Measurements from ENCODE around the gene STX8. TPM values are rescaled to one million over a fixed set of nuclear protein-coding genes. Genes with fewer than 3 reads are reported as not detected.

STX8 gene
- total and polyA plus RNA-seq, 9 of the 15 experiments (the other 6 are each of a cell fraction or from before 2014, with no cell fraction given) = 14.6 to 42.5 (median 22.1) TPM

DNA sequence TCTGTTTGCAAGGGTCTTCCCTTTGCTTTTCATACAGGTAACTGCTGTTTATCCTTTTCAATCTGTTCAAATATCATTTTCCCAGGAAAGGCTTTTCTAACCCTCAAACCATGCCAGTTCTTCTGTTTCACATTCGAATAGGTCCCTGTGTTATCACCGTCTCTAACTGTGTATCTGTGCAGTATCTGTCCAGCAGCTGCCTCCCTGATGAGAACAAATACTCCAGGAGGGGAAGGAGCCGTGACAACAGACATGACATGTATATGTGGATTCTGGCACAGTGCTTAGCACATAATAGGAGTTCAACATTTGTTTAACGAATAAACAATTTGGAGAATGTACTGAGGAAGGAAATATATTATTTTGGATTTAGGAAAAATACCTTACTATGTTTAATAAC, 95.7 kb downstream of the STX8 start (continued):
- TF ChIP-seq PTBP1 (IDR thresholded peaks at IDR 0.05; ENCODE audit: low read depth, low read length) = no peak
- no peak for TF ChIP-seq SNRNP70 (optimal IDR thresholded peaks at IDR 0.05; ENCODE audit: low read depth, low read length)
- no peak for TF ChIP-seq PML (IDR thresholded peaks at IDR 0.05; ENCODE audit: low read length)
- no peak for TF ChIP-seq FOS (IDR thresholded peaks at IDR 0.05; ENCODE audit: extremely low read depth, insufficient read length)
- no peak for TF ChIP-seq DPF2 (IDR thresholded peaks at IDR 0.05)
- no peak for TF ChIP-seq MYC (IDR thresholded peaks at IDR 0.05; ENCODE audit: low read depth, low read length)
- no peak for TF ChIP-seq MYC (CRISPR knock-in tag; IDR thresholded peaks at IDR 0.05; ENCODE audit: borderline replicate concordance, low read depth)
- no peak for TF ChIP-seq ZNF431 (CRISPR knock-in tag; IDR thresholded peaks at IDR 0.05)

DNA sequence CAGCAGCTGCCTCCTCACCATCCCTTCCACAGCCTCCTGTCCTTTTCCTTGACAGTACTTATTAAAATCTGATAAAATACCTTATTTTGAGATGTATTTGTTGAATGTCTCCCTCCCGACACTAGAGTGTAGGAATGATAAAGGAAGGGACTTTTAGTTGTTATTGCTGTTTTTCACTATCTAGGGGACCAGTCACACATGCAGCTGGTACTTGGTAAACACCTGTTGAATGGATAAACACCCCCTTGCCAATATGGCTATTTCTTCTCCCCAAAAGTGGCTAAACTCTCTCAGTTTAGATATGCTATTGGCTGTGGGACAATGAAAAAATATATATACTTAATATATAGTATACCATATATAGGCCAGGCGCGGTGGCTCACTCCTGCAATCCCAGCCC, 96.7 kb downstream of the STX8 start:
- no TSS peak for BruUV-seq (replicated peaks)
- DNase-seq (ENCODE audit: extremely low read depth in 1 of 4, low spot score in 3 of 4) (no peak), FAIRE-seq (no peak), ATAC-seq (no peak)
- H3K4me1 ChIP-seq (replicated peaks in 1 of 2; ENCODE audit: control insufficient read depth in 2 of 2, insufficient read depth in 2 of 2, low read length in 2 of 2) = no peaks in the 10 kb centered on the region
- H3K4me3 ChIP-seq = no peak overlapping the region
- WGBS (ENCODE audit: insufficient coverage, low coverage, missing lambda C conversion rate) = 16% methylated on average over 3 of the region's 3 CpGs
- H3K27ac ChIP-seq (ENCODE audit: extremely low read depth, low read depth, low read length) = no peak overlapping the region
- ChIA-PET POLR2A (no interaction called here), CTCF (ENCODE audit: low intra/inter-chr PET ratio) (no interaction called here)
- H3K79me2 ChIP-seq (ENCODE audit: control insufficient read depth, insufficient read depth, low read length) = no peaks in the 10 kb centered on the region
- intact Hi-C loops (cut with micrococcal nuclease) (no loop called here), in situ Hi-C loops (cut with MboI) (no loop called here)
- no peak overlapping the region for H3K4me2 ChIP-seq (ENCODE audit: insufficient read depth, low read length)
- no peak overlapping the region for H2AFZ ChIP-seq (ENCODE audit: low read depth, low read length)
- H3K9ac ChIP-seq (ENCODE audit: insufficient read depth in 1 of 2, low read depth in 2 of 2, low read length in 2 of 2) = no peak overlapping the region
- no peaks in the 10 kb centered on the region for H3K9me1 ChIP-seq (ENCODE audit: control insufficient read depth, insufficient read depth, low read length)
- no peaks in the 10 kb centered on the region for H4K20me1 ChIP-seq (replicated peaks; ENCODE audit: control insufficient read depth, insufficient read depth, low read length)
- no peaks in the 10 kb centered on the region for H3K27me3 ChIP-seq (ENCODE audit: control insufficient read depth in 2 of 2, insufficient read depth in 2 of 2, low read length in 2 of 2)
- H3K9me3 ChIP-seq (replicated peaks; ENCODE audit: control insufficient read depth, insufficient read depth, low read depth, low read length) = no peaks in the 10 kb centered on the region
- no peak for TF ChIP-seq KLF16 (IDR thresholded peaks at IDR 0.05)
- TF ChIP-seq STAT5B (CRISPR knock-in tag; IDR thresholded peaks at IDR 0.05) = no peak
- TF ChIP-seq TCFL5 (CRISPR knock-in tag; conservative IDR thresholded peaks at IDR 0.05) = no peak
- TF ChIP-seq, protein P1, sequence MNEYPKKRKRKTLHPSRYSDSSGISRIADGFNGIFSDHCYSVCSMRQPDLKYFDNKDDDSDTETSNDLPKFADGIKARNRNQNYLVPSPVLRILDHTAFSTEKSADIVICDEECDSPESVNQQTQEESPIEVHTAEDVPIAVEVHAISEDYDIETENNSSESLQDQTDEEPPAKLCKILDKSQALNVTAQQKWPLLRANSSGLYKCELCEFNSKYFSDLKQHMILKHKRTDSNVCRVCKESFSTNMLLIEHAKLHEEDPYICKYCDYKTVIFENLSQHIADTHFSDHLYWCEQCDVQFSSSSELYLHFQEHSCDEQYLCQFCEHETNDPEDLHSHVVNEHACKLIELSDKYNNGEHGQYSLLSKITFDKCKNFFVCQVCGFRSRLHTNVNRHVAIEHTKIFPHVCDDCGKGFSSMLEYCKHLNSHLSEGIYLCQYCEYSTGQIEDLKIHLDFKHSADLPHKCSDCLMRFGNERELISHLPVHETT (CRISPR knock-in tag; conservative IDR thresholded peaks at IDR 0.05 in 1 of 2, IDR thresholded peaks at IDR 0.05 in 1 of 2) = no peak
- no peak for TF ChIP-seq ZNF589 (CRISPR knock-in tag; IDR thresholded peaks at IDR 0.05; ENCODE audit: low read depth)
- TF ChIP-seq, protein P2, sequence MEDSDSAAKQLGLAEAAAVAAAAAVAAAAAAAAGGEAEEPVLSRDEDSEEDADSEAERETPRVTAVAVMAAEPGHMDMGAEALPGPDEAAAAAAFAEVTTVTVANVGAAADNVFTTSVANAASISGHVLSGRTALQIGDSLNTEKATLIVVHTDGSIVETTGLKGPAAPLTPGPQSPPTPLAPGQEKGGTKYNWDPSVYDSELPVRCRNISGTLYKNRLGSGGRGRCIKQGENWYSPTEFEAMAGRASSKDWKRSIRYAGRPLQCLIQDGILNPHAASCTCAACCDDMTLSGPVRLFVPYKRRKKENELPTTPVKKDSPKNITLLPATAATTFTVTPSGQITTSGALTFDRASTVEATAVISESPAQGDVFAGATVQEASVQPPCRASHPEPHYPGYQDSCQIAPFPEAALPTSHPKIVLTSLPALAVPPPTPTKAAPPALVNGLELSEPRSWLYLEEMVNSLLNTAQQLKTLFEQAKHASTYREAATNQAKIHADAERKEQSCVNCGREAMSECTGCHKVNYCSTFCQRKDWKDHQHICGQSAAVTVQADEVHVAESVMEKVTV (CRISPR knock-in tag; IDR thresholded peaks at IDR 0.05) = no peak
- no peak for TF ChIP-seq NELFE (IDR thresholded peaks at IDR 0.05; ENCODE audit: insufficient read depth, insufficient read length)
- TF ChIP-seq MAFK (IDR thresholded peaks at IDR 0.05; ENCODE audit: low read length) = no peak
- TF ChIP-seq RFX7 (CRISPR knock-in tag; IDR thresholded peaks at IDR 0.05) = no peak
- H3K36me3 ChIP-seq (ENCODE audit: control insufficient read depth, insufficient read depth, low read length) = no peaks in the 10 kb centered on the region
